GM13976 (cell line): ENCODE results near the gene QSER1.
"Not testable (repeated sequence)": the region's sequence is repeated elsewhere in the genome, so short reads cannot be mapped to it uniquely, and the experiment has no call there.

Experiments used
- DNase-seq: peaks from one replicate; pipeline ENCODE4 v3.0.0; 2012; ENCODE audit warnings: low spot score
- CTCF ChIP-seq: IDR thresholded peaks from 2 replicates; pipeline ENCODE4 v1.5.1; 2012; ENCODE audit warnings: borderline replicate concordance, mild to moderate bottlenecking; ENCODE audit not compliant: insufficient read depth; ENCODE audit errors: extremely low read depth, missing control alignments, control extremely low read depth
- in situ Hi-C: fragments of 300-500 bp; cut with MboI; formaldehyde crosslinking; loops from one replicate; pipeline ENCODE4 v1.12.0; 2022; ENCODE audit warnings: low sequenced_read_pairs, mixed read lengths, inconsistent platforms; ENCODE audit not compliant: unreplicated experiment

The QSER1 gene

GRCh38 chr11:32962016-32962415 is 69.4 kb downstream of the QSER1 start:
- in situ Hi-C loops: loop anchor here (25.0 kb wide), 1 partner anchor 375 kb away; no protein-coding TSS in a partner anchor
- no peak for DNase-seq
- no peak for TF ChIP-seq CTCF

GRCh38 chr11:32963721-32964120 is 71.1 kb downstream of the QSER1 start:
- no peak for TF ChIP-seq CTCF
- in situ Hi-C loops: loop anchor here (25.0 kb wide), 1 partner anchor 374 kb away; no protein-coding TSS in a partner anchor
- no peak for DNase-seq

- DNase-seq: no peak
- TF ChIP-seq CTCF: no peak
- in situ Hi-C loops: loop anchor here (25.0 kb wide), 1 partner anchor 369 kb away; no protein-coding TSS in a partner anchor
Observed at GRCh38 chr11:32968541-32968940, 75.9 kb downstream of the QSER1 start.

- in situ Hi-C loops: loop anchor here (25.0 kb wide), 1 partner anchor 365 kb away; no protein-coding TSS in a partner anchor
- DNase-seq: not testable (repeated sequence)
Observed at GRCh38 chr11:32972233-32972632, 79.6 kb downstream of the QSER1 start.

GRCh38 chr11:32972781-32973180 is 80.2 kb downstream of the QSER1 start:
- in situ Hi-C loops: loop anchor here (25.0 kb wide), 1 partner anchor 365 kb away; no protein-coding TSS in a partner anchor
- DNase-seq: no peak
- no peak for TF ChIP-seq CTCF

GRCh38 chr11:32982626-32983025 is 90.0 kb downstream of the QSER1 start:
- in situ Hi-C loops: no loop called here
- DNase-seq: no peak
- no peak for TF ChIP-seq CTCF

GRCh38 chr11:32983506-32983905 is 90.9 kb downstream of the QSER1 start:
- in situ Hi-C loops: no loop called here
- no peak for DNase-seq
- no peak for TF ChIP-seq CTCF

GRCh38 chr11:32985600-32985999 is 93.0 kb downstream of the QSER1 start:
- TF ChIP-seq CTCF: no peak
- no peak for DNase-seq
- in situ Hi-C loops: no loop called here
